Activated T-cell treated with anti-CD3 and anti-CD28 coated beads, Interleukin-2, amount 50 U/mL, for 24 hours (primary cell): ENCODE results near the gene JARID2.

Experiments used
- DNase-seq: peaks from one replicate; pipeline ENCODE4 v3.0.0-alpha.2; 2020
- H3K27ac Mint-ChIP-seq: 2 replicates; pipeline ENCODE4 v1.8.0; 2020; ENCODE audit warnings: mild to moderate bottlenecking, mixed read lengths
- H3K27me3 Mint-ChIP-seq: 2 replicates; pipeline ENCODE4 v1.8.0; 2020; ENCODE audit warnings: mixed read lengths
- H3K36me3 Mint-ChIP-seq: 2 replicates; pipeline ENCODE4 v1.8.0; 2020; ENCODE audit warnings: low read depth, mixed read lengths
- H3K4me1 Mint-ChIP-seq: 2 replicates; pipeline ENCODE4 v1.8.0; 2020; ENCODE audit warnings: low read depth, mixed read lengths
- H3K4me3 Mint-ChIP-seq: 2 replicates; pipeline ENCODE4 v1.8.0; 2020; ENCODE audit warnings: mild to moderate bottlenecking, moderate library complexity, mixed read lengths
- H3K9me3 Mint-ChIP-seq: 2 replicates; pipeline ENCODE4 v1.8.0; 2020; ENCODE audit warnings: mixed read lengths

The JARID2 gene

GRCh38 chr6:15331629-15332251, 85.9 kb downstream of the JARID2 start:
- no peaks in the 10 kb centered on the region for H3K9me3 Mint-ChIP-seq
- H3K4me1 Mint-ChIP-seq: peaks cover 86% of the 10 kb centered on the region
- H3K27me3 Mint-ChIP-seq: no peaks in the 10 kb centered on the region
- peaks cover 47% of the 10 kb centered on the region for H3K36me3 Mint-ChIP-seq
- peak overlapping the region; percentile 86 for H3K27ac Mint-ChIP-seq
- peak overlapping the region; percentile 34 for H3K4me3 Mint-ChIP-seq
- no peak for DNase-seq

GRCh38 chr6:15332446-15332845, 86.6 kb downstream of the JARID2 start:
- peaks cover 43% of the 10 kb centered on the region for H3K36me3 Mint-ChIP-seq
- peak overlapping the region; percentile 58 for H3K27ac Mint-ChIP-seq
- no peaks in the 10 kb centered on the region for H3K9me3 Mint-ChIP-seq
- no peak overlapping the region for H3K4me3 Mint-ChIP-seq
- H3K27me3 Mint-ChIP-seq: no peaks in the 10 kb centered on the region
- H3K4me1 Mint-ChIP-seq: peaks cover 85% of the 10 kb centered on the region
- DNase-seq: no peak

GRCh38 chr6:15335385-15335784, 89.5 kb downstream of the JARID2 start:
- peaks cover 78% of the 10 kb centered on the region for H3K4me1 Mint-ChIP-seq
- H3K4me3 Mint-ChIP-seq: no peak overlapping the region
- no peaks in the 10 kb centered on the region for H3K27me3 Mint-ChIP-seq
- DNase-seq: no peak
- H3K27ac Mint-ChIP-seq: peak overlapping the region; percentile 54
- H3K36me3 Mint-ChIP-seq: peaks cover 29% of the 10 kb centered on the region
- H3K9me3 Mint-ChIP-seq: no peaks in the 10 kb centered on the region

GRCh38 chr6:15335916-15336315, 90.0 kb downstream of the JARID2 start:
- no peak for DNase-seq
- H3K27ac Mint-ChIP-seq: peak overlapping the region; percentile 54
- H3K4me3 Mint-ChIP-seq: no peak overlapping the region
- peaks cover 78% of the 10 kb centered on the region for H3K4me1 Mint-ChIP-seq
- H3K27me3 Mint-ChIP-seq: no peaks in the 10 kb centered on the region
- H3K9me3 Mint-ChIP-seq: no peaks in the 10 kb centered on the region
- H3K36me3 Mint-ChIP-seq: peaks cover 29% of the 10 kb centered on the region

GRCh38 chr6:15336900-15337560, 91.2 kb downstream of the JARID2 start:
- Mint-ChIP-seq H3K4me3 (no peak overlapping the region), H3K9me3 (no peaks in the 10 kb centered on the region), H3K36me3 (peaks cover 28% of the 10 kb centered on the region), H3K27ac (peak overlapping the region; percentile 54), H3K4me1 (peaks cover 78% of the 10 kb centered on the region), H3K27me3 (no peaks in the 10 kb centered on the region)
- DNase-seq: no peak

GRCh38 chr6:15337582-15337981, 91.7 kb downstream of the JARID2 start:
- no peak for DNase-seq
- Mint-ChIP-seq H3K36me3 (peaks cover 30% of the 10 kb centered on the region), H3K27me3 (no peaks in the 10 kb centered on the region), H3K27ac (peak overlapping the region; percentile 54), H3K9me3 (no peaks in the 10 kb centered on the region), H3K4me3 (no peak overlapping the region), H3K4me1 (peaks cover 78% of the 10 kb centered on the region)

GRCh38 chr6:15338476-15338875, 92.6 kb downstream of the JARID2 start:
- Mint-ChIP-seq H3K36me3 (peaks cover 25% of the 10 kb centered on the region), H3K27ac (peak overlapping the region; percentile 13), H3K4me3 (no peak overlapping the region), H3K9me3 (no peaks in the 10 kb centered on the region), H3K4me1 (peaks cover 80% of the 10 kb centered on the region), H3K27me3 (no peaks in the 10 kb centered on the region)
- no peak for DNase-seq

GRCh38 chr6:15339081-15339480, 93.2 kb downstream of the JARID2 start:
- Mint-ChIP-seq H3K36me3 (peaks cover 19% of the 10 kb centered on the region), H3K9me3 (no peaks in the 10 kb centered on the region), H3K27me3 (no peaks in the 10 kb centered on the region), H3K27ac (peak overlapping the region; percentile 13), H3K4me3 (no peak overlapping the region), H3K4me1 (peaks cover 80% of the 10 kb centered on the region)
- no peak for DNase-seq

- H3K4me3 Mint-ChIP-seq: peak overlapping the region; percentile 16
- no peak for DNase-seq
- H3K36me3 Mint-ChIP-seq: peaks cover 13% of the 10 kb centered on the region
- peak overlapping the region; percentile 80 for H3K27ac Mint-ChIP-seq
- H3K4me1 Mint-ChIP-seq: peaks cover 84% of the 10 kb centered on the region
- no peaks in the 10 kb centered on the region for H3K9me3 Mint-ChIP-seq
- no peaks in the 10 kb centered on the region for H3K27me3 Mint-ChIP-seq
Measured at GRCh38 chr6:15340105-15340601, 94.3 kb downstream of the JARID2 start.

- Mint-ChIP-seq H3K27me3 (no peaks in the 10 kb centered on the region), H3K4me3 (peak overlapping the region; percentile 16)
- DNase-seq: no peak
Measured at GRCh38 chr6:15340775-15341174, 94.9 kb downstream of the JARID2 start.

GRCh38 chr6:15341311-15342001, 95.6 kb downstream of the JARID2 start:
- DNase-seq: no peak
- Mint-ChIP-seq H3K27ac (peak overlapping the region; percentile 80), H3K36me3 (peaks cover 9% of the 10 kb centered on the region), H3K27me3 (no peaks in the 10 kb centered on the region), H3K9me3 (no peaks in the 10 kb centered on the region), H3K4me3 (peak overlapping the region; percentile 16), H3K4me1 (peaks cover 84% of the 10 kb centered on the region)

More at GRCh38 chr6:15340775-15341174, 94.9 kb downstream of the JARID2 start:
- peaks cover 83% of the 10 kb centered on the region for H3K4me1 Mint-ChIP-seq
- H3K36me3 Mint-ChIP-seq: peaks cover 9% of the 10 kb centered on the region
- H3K9me3 Mint-ChIP-seq: no peaks in the 10 kb centered on the region
- peak overlapping the region; percentile 80 for H3K27ac Mint-ChIP-seq

- H3K27ac Mint-ChIP-seq: peak overlapping the region; percentile 22
- H3K4me1 Mint-ChIP-seq: peaks cover 85% of the 10 kb centered on the region
- no peak overlapping the region for H3K4me3 Mint-ChIP-seq
Measured at GRCh38 chr6:15342114-15342513, 96.2 kb downstream of the JARID2 start.

GRCh38 chr6:15343490-15344191, 97.8 kb downstream of the JARID2 start:
- H3K4me1 Mint-ChIP-seq: peaks cover 80% of the 10 kb centered on the region
- peak overlapping the region; percentile 52 for H3K27ac Mint-ChIP-seq
- DNase-seq: no peak
- H3K9me3 Mint-ChIP-seq: no peaks in the 10 kb centered on the region
- peaks cover 12% of the 10 kb centered on the region for H3K36me3 Mint-ChIP-seq
- no peak overlapping the region for H3K4me3 Mint-ChIP-seq
- H3K27me3 Mint-ChIP-seq: no peaks in the 10 kb centered on the region

More at GRCh38 chr6:15342114-15342513, 96.2 kb downstream of the JARID2 start:
- Mint-ChIP-seq H3K27me3 (no peaks in the 10 kb centered on the region), H3K9me3 (no peaks in the 10 kb centered on the region), H3K36me3 (peaks cover 9% of the 10 kb centered on the region)
- DNase-seq: no peak

GRCh38 chr6:15344192-15344519, 98.3 kb downstream of the JARID2 start:
- Mint-ChIP-seq H3K4me3 (no peak overlapping the region), H3K9me3 (no peaks in the 10 kb centered on the region)

More at GRCh38 chr6:15344192-15344519, 98.3 kb downstream of the JARID2 start:
- DNase-seq: no peak
- Mint-ChIP-seq H3K27ac (peak overlapping the region; percentile 52), H3K36me3 (peaks cover 13% of the 10 kb centered on the region), H3K27me3 (no peaks in the 10 kb centered on the region), H3K4me1 (peaks cover 82% of the 10 kb centered on the region)
